Naive thymus-derived CD4-positive, alpha-beta T cell (primary cell): ENCODE measurements around the gene ZNF101. TPM values are rescaled to one million over a fixed set of nuclear protein-coding genes. Genes with fewer than 3 reads are reported as not detected.

Experiments
- ATAC-seq: fragments of 150-1000 bp; cut with Tn5 transposase; 2 replicates; pipeline ENCODE4 v1.10.0; 2021; ENCODE audit warnings: mild to moderate bottlenecking, moderate library complexity
- CTCF ChIA-PET: fragments of 350-600 bp; sonication (Branson Sonifier 250); formaldehyde crosslinking; loops from one replicate; lab custom pipeline; 2021; ENCODE audit warnings: antibody characterized with exemption; lab: Charles Lee
- POLR2A ChIA-PET: fragments of 350-600 bp; sonication (Branson Sonifier 250); formaldehyde crosslinking; loops from one replicate; lab custom pipeline; 2021; ENCODE audit warnings: antibody characterized with exemption, inconsistent platforms; lab: Charles Lee
- DNase-seq, 9 donors: peaks; one replicate each; pipeline versions ENCODE4 v3.0.0 to v3.0.0-alpha.2; 2020 to 2022; ENCODE audit warnings: mixed read lengths in 1 of 9
- H3K27ac ChIP-seq: one replicate; pipeline ENCODE4 v1.7.0; 2013; ENCODE audit warnings: mild to moderate bottlenecking, low read depth, low read length, moderate library complexity
- H3K27me3 ChIP-seq, 2 donors: one replicate each; pipeline ENCODE4 v1.7.0; 2013; ENCODE audit warnings: low read length in 2 of 2, mild to moderate bottlenecking in 2 of 2, moderate library complexity in 2 of 2; ENCODE audit not compliant: control insufficient read depth in 2 of 2, insufficient read depth in 2 of 2
- H3K36me3 ChIP-seq, 3 experiments: 1 replicate in 2 of 3; 2 replicates in 1 of 3; pipeline ENCODE4 v1.7.0; 2013; ENCODE audit warnings: low read length in 3 of 3, mild to moderate bottlenecking in 3 of 3, moderate library complexity in 1 of 3; ENCODE audit not compliant: insufficient read depth in 3 of 3, control insufficient read depth in 2 of 3
- H3K4me1 ChIP-seq, 2 donors: one replicate each; pipeline ENCODE4 v1.7.0; 2013; ENCODE audit warnings: low read length in 2 of 2, mild to moderate bottlenecking in 2 of 2, moderate library complexity in 1 of 2; ENCODE audit not compliant: control insufficient read depth in 2 of 2, insufficient read depth in 2 of 2
- H3K4me3 ChIP-seq: 2 replicates; pipeline ENCODE4 v1.7.0; 2013; ENCODE audit warnings: mild to moderate bottlenecking, low read length
- H3K9me3 ChIP-seq, 3 experiments: 1 replicate in 2 of 3; 2 replicates in 1 of 3; pipeline ENCODE4 v1.7.0; 2013; ENCODE audit warnings: low read length in 3 of 3; ENCODE audit not compliant: control insufficient read depth in 2 of 3
- H3K27ac Mint-ChIP-seq, 9 donors: one replicate each; pipeline ENCODE4 v1.8.0; 2020 to 2022; ENCODE audit warnings: mixed read lengths in 9 of 9, mild to moderate bottlenecking in 8 of 9, moderate library complexity in 5 of 9, inconsistent platforms in 2 of 9
- H3K27me3 Mint-ChIP-seq, 5 donors: one replicate each; pipeline ENCODE4 v1.8.0; 2021 to 2022; ENCODE audit warnings: mixed read lengths in 5 of 5, mild to moderate bottlenecking in 1 of 5
- H3K36me3 Mint-ChIP-seq, 5 donors: one replicate each; pipeline ENCODE4 v1.8.0; 2020 to 2022; ENCODE audit warnings: mixed read lengths in 5 of 5, mild to moderate bottlenecking in 3 of 5, inconsistent platforms in 1 of 5
- H3K4me1 Mint-ChIP-seq, 7 donors: one replicate each; pipeline ENCODE4 v1.8.0; 2020 to 2022; ENCODE audit warnings: mixed read lengths in 7 of 7, mild to moderate bottlenecking in 3 of 7, inconsistent platforms in 1 of 7
- H3K4me3 Mint-ChIP-seq, 10 donors: one replicate each; pipeline ENCODE4 v1.8.0; 2020 to 2022; ENCODE audit warnings: mild to moderate bottlenecking in 10 of 10, mixed read lengths in 10 of 10, moderate library complexity in 6 of 10, inconsistent platforms in 2 of 10
- H3K9me3 Mint-ChIP-seq, 11 donors: one replicate each; pipeline ENCODE4 v1.8.0; 2020 to 2022; ENCODE audit warnings: mixed read lengths in 11 of 11, mild to moderate bottlenecking in 4 of 11, inconsistent platforms in 1 of 11, moderate library complexity in 1 of 11
- intact Hi-C, 2 donors: fragments of 100-400 bp; cut with micrococcal nuclease; formaldehyde crosslinking; loops; one replicate each; pipeline ENCODE4 v1.15.1; 2023
- polyA plus RNA-seq, 2 donors: library from polyadenylated mRNA; unstranded; fragments of 300-500 nt; fragmentation: Illumina TruSeq; gene quantifications; one replicate each; pipeline ENCODE4 v1.2.3, GENCODE V29; 2021
- total RNA-seq, 6 experiments: library from RNA in 5 of 6; stranded (reverse) in 5 of 6; gene quantifications; 1 replicate in 5 of 6; 2 replicates in 1 of 6; pipeline ENCODE4 v1.2.3 and lab custom pipeline; 2021 to 2026

Gene ZNF101
- total and polyA plus RNA-seq, 7 experiments from 2014 or later = 67.8 to 202 (median 113) TPM

DNA sequence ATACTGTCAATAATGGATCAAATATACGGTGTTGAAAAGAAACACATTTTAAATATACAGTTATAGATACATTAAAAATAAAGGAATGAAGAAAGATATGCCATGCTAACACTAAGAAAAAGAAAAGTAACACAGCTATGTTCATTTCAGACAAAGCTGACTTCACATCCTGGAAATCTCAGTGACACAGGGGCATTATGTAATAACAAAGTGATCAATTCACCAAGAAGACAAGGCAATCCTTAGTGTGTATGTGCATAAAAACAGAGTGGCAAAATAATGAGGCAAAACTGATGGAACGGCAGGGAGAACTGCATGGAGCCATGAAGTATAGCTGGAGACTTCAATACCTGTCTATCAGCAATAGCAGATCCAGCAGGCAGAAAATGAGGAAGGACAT is 51.2 kb downstream of the ZNF101 start:
- Mint-ChIP-seq H3K27me3 (no peaks in the 10 kb centered on the region), H3K36me3 (peaks cover 40 to 79% (median 75%) of the 10 kb centered on the region in 5 donors), H3K4me3 (peak overlapping the region in 5 of 10 donors; percentile 4 to 69 (median 12)), H3K27ac (peak overlapping the region in 2 of 9 donors; percentile 11 to 65), H3K9me3 (peaks cover 28 to 100% (median 78%) of the 10 kb centered on the region in 11 donors), H3K4me1 (peaks cover 0 to 15% (median 8%) of the 10 kb centered on the region in 7 donors)
- Histone ChIP-seq H3K9me3 (peaks cover 27 to 75% (median 37%) of the 10 kb centered on the region in 3 experiments), H3K4me3 (no peak overlapping the region), H3K36me3 (peaks cover 0 to 45% (median 0%) of the 10 kb centered on the region in 3 experiments), H3K27ac (no peak overlapping the region), H3K27me3 (no peaks in the 10 kb centered on the region), H3K4me1 (no peaks in the 10 kb centered on the region)
- ChIA-PET POLR2A (interaction anchor here (0.6 to 2.1 kb wide), 7 partner anchors 10 to 58 kb away, joined by 3 to 12 read pairs (median 5); partner anchors contain the start of gene ZNF14), CTCF (interaction anchor here (1.1 kb wide), 1 partner anchor 10 kb away, joined by 5 read pairs; no protein-coding TSS in a partner anchor)
- ATAC-seq (no peak), DNase-seq (peak in 4 of 9 donors; percentile 25 to 37 (median 29))
- intact Hi-C loops = loop anchor here in 1 of 2 donors (2.0 to 5.0 kb wide), 2 partner anchors 13 to 52 kb away; partner anchors contain the start of genes ZNF101 and ZNF14

DNA sequence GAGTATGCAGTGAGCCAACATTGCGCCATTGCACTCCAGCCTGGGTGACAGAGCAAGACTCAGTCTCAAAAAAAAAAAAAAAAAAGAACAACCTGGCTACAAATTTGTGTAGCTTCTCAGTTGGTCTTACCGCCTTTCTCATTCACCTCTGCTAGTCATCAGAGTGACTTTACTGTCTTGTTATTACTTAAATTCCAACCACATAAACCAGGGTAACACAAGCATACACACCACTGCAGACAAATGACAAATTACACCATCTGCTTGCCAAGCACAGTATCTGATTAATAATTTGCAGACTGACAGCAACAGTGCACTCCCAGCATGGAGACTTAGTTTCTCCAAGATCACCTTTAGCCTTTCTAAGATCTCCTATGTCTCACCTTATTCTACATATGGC is 53.3 kb downstream of the ZNF101 start:
- Mint-ChIP-seq H3K9me3 (peaks cover 26 to 100% (median 62%) of the 10 kb centered on the region in 11 donors), H3K27me3 (no peaks in the 10 kb centered on the region), H3K27ac (no peak overlapping the region), H3K36me3 (peaks cover 40 to 78% (median 62%) of the 10 kb centered on the region in 5 donors), H3K4me3 (no peak overlapping the region), H3K4me1 (peaks cover 0 to 18% (median 13%) of the 10 kb centered on the region in 7 donors)
- intact Hi-C loops = no loop called here
- H3K4me3 ChIP-seq = no peak overlapping the region
- H3K27me3 ChIP-seq = no peaks in the 10 kb centered on the region
- H3K4me1 ChIP-seq = no peaks in the 10 kb centered on the region
- POLR2A ChIA-PET = no interaction called here
- H3K9me3 ChIP-seq = peaks cover 16 to 67% (median 29%) of the 10 kb centered on the region in 3 experiments
- peaks cover 0 to 29% (median 3%) of the 10 kb centered on the region in 3 experiments for H3K36me3 ChIP-seq
- ATAC-seq (no peak), DNase-seq (no peak)
- no peak overlapping the region for H3K27ac ChIP-seq
- CTCF ChIA-PET = no interaction called here

DNA sequence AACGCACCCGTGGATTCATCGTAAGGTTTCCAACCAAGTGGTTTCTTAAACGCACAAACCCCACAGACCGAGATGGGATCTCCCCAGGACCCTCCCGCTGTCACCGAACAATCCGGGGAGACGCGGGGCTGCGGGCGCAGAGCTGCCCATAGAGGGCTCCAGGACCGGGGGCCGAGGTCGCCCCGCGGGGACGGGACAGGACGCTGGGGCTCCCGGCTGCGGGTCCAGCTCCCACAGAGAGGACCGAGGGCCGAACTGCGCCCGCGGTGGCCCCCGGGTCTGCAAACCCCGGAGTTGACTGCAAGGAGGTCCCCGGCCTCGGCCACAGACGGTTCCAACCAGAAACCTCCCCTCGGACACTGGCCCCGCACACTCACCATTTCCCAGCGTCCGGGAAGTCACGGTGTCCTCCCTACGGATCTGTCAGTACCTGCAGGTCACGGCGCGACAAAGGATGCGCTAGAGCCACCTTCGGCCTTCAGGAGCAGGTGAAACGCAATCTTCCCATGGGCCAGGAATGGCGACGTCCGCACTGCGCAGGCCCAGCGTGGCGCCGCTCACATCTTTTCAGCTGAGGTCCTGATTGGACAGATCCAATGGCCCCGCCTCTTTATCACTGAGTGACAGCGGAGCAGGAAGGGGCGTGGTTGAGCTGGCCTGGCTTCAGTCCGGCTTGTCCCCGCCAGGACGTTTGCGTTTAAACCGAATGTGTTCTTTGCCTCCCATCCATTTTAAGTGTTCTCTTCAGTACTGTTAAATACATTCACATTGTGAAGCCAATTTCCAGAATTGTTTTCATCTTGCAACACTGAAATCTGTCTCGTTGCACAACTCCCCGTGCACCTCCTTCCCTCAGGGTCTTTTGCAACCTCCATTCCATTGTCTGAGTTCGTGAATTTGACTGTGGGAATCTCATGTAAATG is 64.2 kb downstream of the ZNF101 start, which contains the start of gene ZNF14:
Gene ZNF14 (minus strand): TSS at position 534 of the 923 bp plus-strand sequence. CDS start 154 bp downstream, at position 380.
- peak within 1 kb of the TSS; percentile 93 to 100 (median 98) for H3K4me3 Mint-ChIP-seq
- no peaks in the 10 kb centered on the region for H3K27me3 Mint-ChIP-seq
- peaks cover 0 to 44% (median 6%) of the 10 kb centered on the region in 3 experiments for H3K36me3 ChIP-seq
- H3K36me3 Mint-ChIP-seq = peaks cover 13 to 47% (median 42%) of the 10 kb centered on the region in 5 donors
- peaks cover 3 to 7% of the 10 kb centered on the region in 2 donors for H3K4me1 ChIP-seq
- DNase-seq (peak; percentile 69 to 91 (median 89)), ATAC-seq (peak; percentile 100)
- no peaks in the 10 kb centered on the region for H3K27me3 ChIP-seq
- H3K4me3 ChIP-seq = peak within 1 kb of the TSS; percentile 78
- CTCF ChIA-PET = interaction anchor here (0.5 to 2.4 kb wide), 4 partner anchors 43 to 89 kb away, joined by 3 to 9 read pairs (median 6); partner anchors contain the start of genes ZNF101 and ZNF506
- peaks cover 0 to 27% (median 0%) of the 10 kb centered on the region in 3 experiments for H3K9me3 ChIP-seq
- POLR2A ChIA-PET = interaction anchor here (0.6 to 6.1 kb wide), 28 partner anchors 10 to 224 kb away, joined by 3 to 119 read pairs (median 4); partner anchors contain the start of genes ATP13A1, ZNF101, ZNF253 and ZNF506
- H3K4me1 Mint-ChIP-seq = peaks cover 16 to 39% (median 21%) of the 10 kb centered on the region in 7 donors
- H3K27ac Mint-ChIP-seq = peak within 1 kb of the TSS; percentile 93 to 98 (median 95)
- peak within 1 kb of the TSS; percentile 87 for H3K27ac ChIP-seq
- peaks cover 0 to 51% (median 27%) of the 10 kb centered on the region in 11 donors for H3K9me3 Mint-ChIP-seq
- intact Hi-C loops = loop anchor here (1.0 to 10.0 kb wide), 11 partner anchors 14 to 1192 kb away; partner anchors contain the start of genes ZNF101 (in 2 of the 2), ZNF506 (in 2 of the 2), ATP13A1 (in 1 of the 2) and NDUFA13 (in 1 of the 2)

Other genes starting within 250 kb of the ZNF101 start
- gene TSSK6, start 153.3 kb upstream of the ZNF101 start, total RNA-seq = 10 to 100 TPM in 1 of 5 experiments, 1 to 10 TPM in 4; 3.3 to 11.3 (median 5.2) TPM
- 1 to 10 TPM; 1.4 to 4.2 TPM for gene TSSK6, start 153.3 kb upstream of the ZNF101 start, polyA plus RNA-seq
- gene NDUFA13, start 152.6 kb upstream of the ZNF101 start, total RNA-seq = 100 to 1,000 TPM; 172 to 362 (median 176) TPM
- gene NDUFA13, start 152.6 kb upstream of the ZNF101 start, polyA plus RNA-seq = 100 to 1,000 TPM; 363 to 380 TPM
- gene YJEFN3, start 139.9 kb upstream of the ZNF101 start, total RNA-seq = 10 to 100 TPM in 3 of 5 experiments, 1 to 10 TPM in 2; 3.3 to 18.2 (median 12.7) TPM
- gene YJEFN3, start 139.9 kb upstream of the ZNF101 start, polyA plus RNA-seq = under 1 TPM in 1 of 2 donors, not detected in 1; 0.68 TPM
- under 1 TPM in 4 of 5 experiments, not detected in 1; 0.32 to 0.53 (median 0.49) TPM for gene CILP2, start 130.6 kb upstream of the ZNF101 start, total RNA-seq
- under 1 TPM; 0.27 to 0.69 TPM for gene CILP2, start 130.6 kb upstream of the ZNF101 start, polyA plus RNA-seq
- gene PBX4, start 50.2 kb upstream of the ZNF101 start, total RNA-seq = 10 to 100 TPM; 22.6 to 42.7 (median 42.0) TPM
- 1 to 10 TPM; 3.8 to 9.2 TPM for gene PBX4, start 50.2 kb upstream of the ZNF101 start, polyA plus RNA-seq
- gene LPAR2, start 40.6 kb upstream of the ZNF101 start, total RNA-seq = 10 to 100 TPM; 64.4 to 91.7 (median 75.0) TPM
- 10 to 100 TPM; 16.5 to 43.2 TPM for gene LPAR2, start 40.6 kb upstream of the ZNF101 start, polyA plus RNA-seq
- 100 to 1,000 TPM in 3 of 5 experiments, 10 to 100 TPM in 2; 97.2 to 141 (median 109) TPM for gene GMIP, start 25.2 kb upstream of the ZNF101 start, total RNA-seq
- 10 to 100 TPM; 32.9 to 68.6 TPM for gene GMIP, start 25.2 kb upstream of the ZNF101 start, polyA plus RNA-seq
- 100 to 1,000 TPM in 2 of 5 experiments, 10 to 100 TPM in 3; 86.5 to 138 (median 98.9) TPM for gene ATP13A1, start 5.2 kb upstream of the ZNF101 start, total RNA-seq
- 10 to 100 TPM; 22.2 to 52.7 TPM for gene ATP13A1, start 5.2 kb upstream of the ZNF101 start, polyA plus RNA-seq
- gene ZNF14, start 64.3 kb downstream of the ZNF101 start, total RNA-seq = 10 to 100 TPM in 4 of 5 experiments, 1 to 10 TPM in 1; 7.0 to 35.0 (median 30.3) TPM
- gene ZNF14, start 64.3 kb downstream of the ZNF101 start, polyA plus RNA-seq = 10 to 100 TPM; 15.6 to 17.6 TPM
- gene ZNF506, start 152.9 kb downstream of the ZNF101 start, total RNA-seq = 10 to 100 TPM; 20.4 to 93.9 (median 55.7) TPM
- 10 to 100 TPM; 23.5 to 35.9 TPM for gene ZNF506, start 152.9 kb downstream of the ZNF101 start, polyA plus RNA-seq
- gene ZNF253, start 197.0 kb downstream of the ZNF101 start, total RNA-seq = 10 to 100 TPM in 4 of 5 experiments, 1 to 10 TPM in 1; 9.5 to 33.8 (median 14.8) TPM
- gene ZNF253, start 197.0 kb downstream of the ZNF101 start, polyA plus RNA-seq = 10 to 100 TPM in 1 of 2 donors, 1 to 10 TPM in 1; 9.8 to 16.0 TPM
- 10 to 100 TPM in 2 of 5 experiments, 1 to 10 TPM in 3; 3.4 to 11.6 (median 7.2) TPM for gene ZNF93, start 232.1 kb downstream of the ZNF101 start, total RNA-seq
- gene ZNF93, start 232.1 kb downstream of the ZNF101 start, polyA plus RNA-seq = 1 to 10 TPM; 8.7 to 9.6 TPM